ENCODE measurements around the gene SDHAF1. TPM values are rescaled to one million over a fixed set of nuclear protein-coding genes. Genes with fewer than 3 reads are reported as not detected.

SDHAF1 gene
- total and polyA plus RNA-seq, 3 donors from 2014 or later, result 13.0 to 55.0 (median 40.6) TPM

- H3K9me3 ChIP-seq, result no peaks in the 10 kb centered on the region
- intact Hi-C loops (cut with DNase I; ENCODE audit: low total_unique reads), result no loop called here
- no peaks in the 10 kb centered on the region for H3K4me1 ChIP-seq
- 16 to 25% methylated on average over 8 of the region's 8 CpGs for WGBS, 2 donors
- no peak for DNase-seq
- no peaks in the 10 kb centered on the region for H3K36me3 ChIP-seq (ENCODE audit: low read depth, missing control alignments)
- no peak overlapping the region for H3K27ac ChIP-seq
- H3K4me3 ChIP-seq, result peak overlapping the region in 1 of 2 donors; percentile 49
- no peaks in the 10 kb centered on the region for H3K27me3 ChIP-seq
- TF ChIP-seq, protein P1, sequence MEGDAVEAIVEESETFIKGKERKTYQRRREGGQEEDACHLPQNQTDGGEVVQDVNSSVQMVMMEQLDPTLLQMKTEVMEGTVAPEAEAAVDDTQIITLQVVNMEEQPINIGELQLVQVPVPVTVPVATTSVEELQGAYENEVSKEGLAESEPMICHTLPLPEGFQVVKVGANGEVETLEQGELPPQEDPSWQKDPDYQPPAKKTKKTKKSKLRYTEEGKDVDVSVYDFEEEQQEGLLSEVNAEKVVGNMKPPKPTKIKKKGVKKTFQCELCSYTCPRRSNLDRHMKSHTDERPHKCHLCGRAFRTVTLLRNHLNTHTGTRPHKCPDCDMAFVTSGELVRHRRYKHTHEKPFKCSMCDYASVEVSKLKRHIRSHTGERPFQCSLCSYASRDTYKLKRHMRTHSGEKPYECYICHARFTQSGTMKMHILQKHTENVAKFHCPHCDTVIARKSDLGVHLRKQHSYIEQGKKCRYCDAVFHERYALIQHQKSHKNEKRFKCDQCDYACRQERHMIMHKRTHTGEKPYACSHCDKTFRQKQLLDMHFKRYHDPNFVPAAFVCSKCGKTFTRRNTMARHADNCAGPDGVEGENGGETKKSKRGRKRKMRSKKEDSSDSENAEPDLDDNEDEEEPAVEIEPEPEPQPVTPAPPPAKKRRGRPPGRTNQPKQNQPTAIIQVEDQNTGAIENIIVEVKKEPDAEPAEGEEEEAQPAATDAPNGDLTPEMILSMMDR (IDR thresholded peaks at IDR 0.05), result no peak
- TF ChIP-seq POLR2A (IDR thresholded peaks at IDR 0.05), result no peak
Measured at GRCh38 chr19:35987571-35987896, 7.5 kb upstream of the SDHAF1 start.

- Histone ChIP-seq H3K9me3 (no peaks in the 10 kb centered on the region), H3K4me3 (no peak overlapping the region), H3K27me3 (no peaks in the 10 kb centered on the region), H3K27ac (no peak overlapping the region), H3K36me3 (ENCODE audit: low read depth, missing control alignments) (no peaks in the 10 kb centered on the region), H3K4me1 (no peaks in the 10 kb centered on the region)
- no peak for TF ChIP-seq POLR2A (IDR thresholded peaks at IDR 0.05)
- TF ChIP-seq, protein P1 (IDR thresholded peaks at IDR 0.05), result no peak
- intact Hi-C loops (cut with DNase I; ENCODE audit: low total_unique reads), result no loop called here
- 90 to 93% methylated on average over 3 of the region's 3 CpGs for WGBS, 2 donors
- no peak for DNase-seq
Measured at GRCh38 chr19:35988824-35989223, 6.2 kb upstream of the SDHAF1 start.

DNA sequence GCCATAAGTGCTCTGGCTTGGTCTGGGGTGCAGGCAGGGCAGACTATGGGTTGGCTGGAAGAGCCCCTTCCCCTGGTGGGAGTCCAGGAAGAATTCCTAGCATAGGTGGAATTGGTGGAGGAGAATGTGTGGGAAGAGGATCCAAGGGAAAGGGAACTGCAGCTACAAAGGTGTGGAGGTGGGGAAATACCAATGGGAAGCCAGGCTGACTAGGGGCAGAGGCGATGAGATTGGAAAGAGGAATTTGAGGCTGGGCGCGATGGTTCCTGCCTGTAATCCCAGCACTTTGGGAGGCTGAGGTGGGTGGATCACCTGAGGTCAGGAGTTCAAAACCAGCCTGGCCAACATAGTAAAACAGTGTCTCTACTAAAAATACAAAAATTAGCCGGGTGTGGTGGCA, 4.8 kb upstream of the SDHAF1 start:
- intact Hi-C loops (cut with DNase I; ENCODE audit: low total_unique reads), result no loop called here
- Histone ChIP-seq H3K36me3 (ENCODE audit: low read depth, missing control alignments) (no peaks in the 10 kb centered on the region), H3K4me1 (peaks cover 3% of the 10 kb centered on the region), H3K9me3 (no peaks in the 10 kb centered on the region), H3K27me3 (no peaks in the 10 kb centered on the region), H3K4me3 (no peak overlapping the region), H3K27ac (no peak overlapping the region)
- no peak for DNase-seq
- whole genome bisulfite sequencing, 2 donors, result 92 to 94% methylated on average over 4 of the region's 4 CpGs
- TF ChIP-seq, protein P1 (IDR thresholded peaks at IDR 0.05), result no peak
- TF ChIP-seq POLR2A (IDR thresholded peaks at IDR 0.05), result no peak

DNA sequence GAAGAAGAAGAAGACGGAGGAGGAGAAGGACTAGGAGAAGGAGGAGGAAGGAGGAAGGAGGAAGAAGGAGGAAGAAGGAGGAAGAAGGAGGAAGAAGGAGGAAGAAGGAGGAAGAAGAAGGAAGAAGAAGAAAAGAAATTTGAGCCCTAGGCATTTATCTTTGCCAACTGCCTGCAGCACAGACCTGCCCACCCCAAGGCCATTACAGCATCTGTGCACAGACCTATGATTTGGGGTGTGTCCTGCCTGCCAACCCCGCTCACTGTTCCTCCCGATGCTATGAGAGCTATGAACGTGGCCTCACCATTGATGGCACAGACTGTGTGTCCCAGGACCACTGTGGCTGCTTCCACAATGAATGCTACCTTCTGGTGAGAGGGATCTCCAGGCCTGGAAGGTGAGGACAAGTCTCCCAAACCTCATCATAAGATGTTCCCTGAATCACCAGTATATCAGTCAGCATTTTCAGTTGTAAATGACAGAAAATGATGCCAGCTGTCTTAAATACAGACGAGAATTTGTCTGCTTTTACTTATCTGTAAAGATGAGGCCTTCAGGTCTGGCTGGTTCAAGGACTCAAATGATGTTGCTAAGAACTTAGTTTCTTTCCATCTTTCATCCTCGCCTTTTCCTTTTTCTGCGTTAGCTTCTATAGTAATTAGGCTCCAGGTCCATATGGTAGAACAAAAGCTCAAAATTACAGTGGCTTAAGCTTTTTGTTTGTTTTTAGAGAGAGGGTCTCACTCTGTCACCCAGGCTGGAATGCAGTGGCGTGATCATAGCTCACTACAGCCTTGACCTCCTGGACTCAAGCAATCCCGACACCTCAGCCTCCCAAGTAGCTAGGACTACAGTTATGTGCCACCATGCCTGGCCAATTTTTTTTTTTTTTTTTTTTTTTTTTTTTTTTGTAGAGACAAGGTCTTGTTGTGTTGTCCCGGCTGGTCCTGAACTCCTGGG, 3.9 kb upstream of the SDHAF1 start:
- H3K27me3 ChIP-seq, result no peaks in the 10 kb centered on the region
- no peak overlapping the region for H3K27ac ChIP-seq
- no peaks in the 10 kb centered on the region for H3K36me3 ChIP-seq (ENCODE audit: low read depth, missing control alignments)
- 78 to 84% methylated on average over 10 of the region's 10 CpGs for WGBS, 2 donors
- H3K9me3 ChIP-seq, result no peaks in the 10 kb centered on the region
- TF ChIP-seq, protein P1 (IDR thresholded peaks at IDR 0.05), result no peak
- no peak for TF ChIP-seq POLR2A (IDR thresholded peaks at IDR 0.05)
- no peak for DNase-seq
- H3K4me3 ChIP-seq, result no peak overlapping the region
- intact Hi-C loops (cut with DNase I; ENCODE audit: low total_unique reads), result no loop called here
- H3K4me1 ChIP-seq, result peaks cover 6% of the 10 kb centered on the region
